Measurements from ENCODE around the gene CLCN6. TPM values are rescaled to one million over a fixed set of nuclear protein-coding genes. Genes with fewer than 3 reads are reported as not detected.

CLCN6 gene
- total RNA-seq, 2 donors from 2014 or later: 7.0 to 23.7 TPM

DNA sequence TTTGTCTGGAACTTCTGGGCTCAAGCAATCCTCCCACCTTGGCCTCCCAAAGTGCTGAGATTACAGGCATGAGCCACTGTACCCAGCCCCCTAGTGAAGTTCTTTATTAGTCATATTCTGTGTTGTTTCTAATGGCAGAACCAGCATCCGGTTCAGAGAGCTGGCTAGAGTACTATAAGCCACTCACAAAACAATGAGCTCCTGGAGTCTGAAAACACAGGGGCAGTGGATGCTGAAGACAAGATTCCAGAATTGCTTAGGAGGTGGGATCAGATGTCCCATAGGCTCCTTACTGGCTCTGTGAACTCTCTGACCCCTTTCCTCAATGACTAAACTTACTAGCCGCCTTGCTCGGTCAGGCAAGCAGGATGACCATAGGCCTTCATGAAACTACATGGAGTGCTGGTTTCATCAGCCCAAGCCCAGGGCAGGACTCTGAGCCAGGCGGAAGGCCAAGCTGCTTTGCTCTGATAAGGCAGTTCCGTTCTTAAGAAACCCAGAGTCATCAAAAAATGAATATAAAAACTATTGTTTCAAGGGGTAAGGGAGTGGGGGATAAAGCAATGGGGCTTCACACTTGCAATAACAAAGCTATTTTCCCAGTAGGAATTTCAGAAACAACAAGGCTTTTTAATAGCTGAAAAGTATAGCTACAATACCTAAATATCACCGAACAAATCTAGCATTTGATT is 8.3 kb upstream of the CLCN6 start:
- WGBS, 2 donors: 60 to 74% methylated on average over 5 to 6 of the region's 6 CpGs
- DNase-seq (peak in 1 of 4 donors; percentile 62), ATAC-seq (no peak)
- Histone ChIP-seq H3K4me3 (no peak overlapping the region), H3K27ac (no peak overlapping the region), H3K36me3 (replicated peaks in 1 of 2; ENCODE audit: insufficient read depth in 1 of 2, low read depth in 2 of 2) (peaks cover 0 to 26% of the 10 kb centered on the region in 2 donors), H3K4me1 (peaks cover 4% of the 10 kb centered on the region), H3K9me3 (no peaks in the 10 kb centered on the region), H3K27me3 (no peaks in the 10 kb centered on the region)
- TF ChIP-seq POLR2A (IDR thresholded peaks at IDR 0.05): no peak
- intact Hi-C loops (cut with DNase I): no loop called here

GRCh38 chr1:11799099-11799498 is 6.9 kb upstream of the CLCN6 start:
- no peaks in the 10 kb centered on the region for H3K27me3 ChIP-seq
- H3K4me1 ChIP-seq: peaks cover 18% of the 10 kb centered on the region
- TF ChIP-seq POLR2A (IDR thresholded peaks at IDR 0.05): no peak
- H3K4me3 ChIP-seq: no peak overlapping the region
- intact Hi-C loops (cut with DNase I): no loop called here
- no peak overlapping the region for H3K27ac ChIP-seq
- ATAC-seq (no peak), DNase-seq (no peak)
- peaks cover 0 to 26% of the 10 kb centered on the region in 2 donors for H3K36me3 ChIP-seq (replicated peaks in 1 of 2; ENCODE audit: insufficient read depth in 1 of 2, low read depth in 2 of 2)
- no peaks in the 10 kb centered on the region for H3K9me3 ChIP-seq
- WGBS, 2 donors: 94 to 96% methylated on average over 5 of the region's 5 CpGs

- H3K9me3 ChIP-seq: no peaks in the 10 kb centered on the region
- no peak for TF ChIP-seq POLR2A (IDR thresholded peaks at IDR 0.05)
- TF ChIP-seq, protein P1, sequence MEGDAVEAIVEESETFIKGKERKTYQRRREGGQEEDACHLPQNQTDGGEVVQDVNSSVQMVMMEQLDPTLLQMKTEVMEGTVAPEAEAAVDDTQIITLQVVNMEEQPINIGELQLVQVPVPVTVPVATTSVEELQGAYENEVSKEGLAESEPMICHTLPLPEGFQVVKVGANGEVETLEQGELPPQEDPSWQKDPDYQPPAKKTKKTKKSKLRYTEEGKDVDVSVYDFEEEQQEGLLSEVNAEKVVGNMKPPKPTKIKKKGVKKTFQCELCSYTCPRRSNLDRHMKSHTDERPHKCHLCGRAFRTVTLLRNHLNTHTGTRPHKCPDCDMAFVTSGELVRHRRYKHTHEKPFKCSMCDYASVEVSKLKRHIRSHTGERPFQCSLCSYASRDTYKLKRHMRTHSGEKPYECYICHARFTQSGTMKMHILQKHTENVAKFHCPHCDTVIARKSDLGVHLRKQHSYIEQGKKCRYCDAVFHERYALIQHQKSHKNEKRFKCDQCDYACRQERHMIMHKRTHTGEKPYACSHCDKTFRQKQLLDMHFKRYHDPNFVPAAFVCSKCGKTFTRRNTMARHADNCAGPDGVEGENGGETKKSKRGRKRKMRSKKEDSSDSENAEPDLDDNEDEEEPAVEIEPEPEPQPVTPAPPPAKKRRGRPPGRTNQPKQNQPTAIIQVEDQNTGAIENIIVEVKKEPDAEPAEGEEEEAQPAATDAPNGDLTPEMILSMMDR (IDR thresholded peaks at IDR 0.05): no peak
- no peak for DNase-seq
- peaks cover 0 to 22% of the 10 kb centered on the region in 2 donors for H3K36me3 ChIP-seq (replicated peaks in 1 of 2; ENCODE audit: insufficient read depth in 1 of 2, low read depth in 2 of 2)
- 95 to 98% methylated on average over 8 to 9 of the region's 9 CpGs for WGBS, 2 donors
- no peaks in the 10 kb centered on the region for H3K27me3 ChIP-seq
- H3K4me3 ChIP-seq: no peak overlapping the region
- no peak for ATAC-seq
- intact Hi-C loops (cut with DNase I): no loop called here
- H3K4me1 ChIP-seq: peaks cover 26% of the 10 kb centered on the region
- H3K27ac ChIP-seq: no peak overlapping the region
Observed at GRCh38 chr1:11799896-11800295, 6.1 kb upstream of the CLCN6 start.

DNA sequence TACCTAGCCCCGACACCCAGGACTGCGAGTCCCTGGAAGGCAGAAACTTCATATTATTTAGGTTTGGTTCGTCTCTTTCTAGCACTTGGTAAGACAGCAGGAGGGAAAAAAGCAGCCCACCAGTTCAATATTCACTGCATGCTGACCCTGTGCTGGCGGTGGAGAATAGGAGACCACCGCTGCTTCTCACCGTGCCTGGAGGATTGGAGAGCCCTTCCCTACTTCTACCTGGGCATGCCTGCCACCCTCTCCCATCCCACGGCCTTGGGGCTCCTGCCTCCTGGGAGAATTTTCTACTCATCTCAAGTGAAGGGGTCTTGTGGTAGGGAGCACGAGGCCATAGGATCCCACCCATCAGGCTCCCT is 5.6 kb upstream of the CLCN6 start:
- H3K36me3 ChIP-seq (replicated peaks in 1 of 2; ENCODE audit: insufficient read depth in 1 of 2, low read depth in 2 of 2): peaks cover 0 to 17% of the 10 kb centered on the region in 2 donors
- 84 to 95% methylated on average over 8 of the region's 8 CpGs for WGBS, 2 donors
- no peak overlapping the region for H3K4me3 ChIP-seq
- DNase-seq (no peak), ATAC-seq (no peak)
- H3K27me3 ChIP-seq: no peaks in the 10 kb centered on the region
- no peak overlapping the region for H3K27ac ChIP-seq
- intact Hi-C loops (cut with DNase I): no loop called here
- TF ChIP-seq, protein P1 (IDR thresholded peaks at IDR 0.05): no peak
- TF ChIP-seq POLR2A (IDR thresholded peaks at IDR 0.05): no peak
- H3K9me3 ChIP-seq: no peaks in the 10 kb centered on the region
- H3K4me1 ChIP-seq: peaks cover 29% of the 10 kb centered on the region

DNA sequence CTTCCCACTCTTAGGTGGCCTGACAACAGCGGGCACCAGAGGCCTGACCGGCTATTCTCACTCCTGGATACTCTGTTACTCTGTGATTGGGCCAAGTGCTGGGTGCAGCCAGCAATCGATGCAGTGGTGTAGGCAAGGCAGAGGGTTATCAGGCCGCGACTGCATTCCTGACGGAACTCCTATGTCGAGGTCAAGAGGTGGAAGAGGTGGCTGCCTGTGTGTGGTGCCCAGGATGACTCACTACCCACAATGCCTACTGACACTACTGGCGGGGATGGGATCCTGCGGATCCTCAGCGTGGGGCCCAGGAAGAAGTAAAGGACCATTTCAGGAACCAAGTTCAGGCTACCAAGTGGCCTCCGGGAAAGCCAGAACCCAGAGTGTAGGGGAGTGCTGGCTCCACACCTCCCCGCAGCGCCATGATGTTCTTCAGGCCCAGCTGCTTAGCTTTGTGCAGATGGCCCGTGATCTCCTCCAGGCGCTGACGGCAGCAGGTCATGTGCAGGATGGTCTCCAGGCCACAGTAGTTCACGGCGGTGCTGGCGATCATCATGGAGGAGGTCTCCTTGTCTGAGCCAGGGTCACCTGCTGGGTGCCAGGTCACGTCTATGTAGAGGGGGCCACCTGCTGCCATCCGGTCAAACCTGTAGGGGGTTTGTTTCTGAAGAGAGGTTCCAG is 5.1 kb upstream of the CLCN6 start:
- H3K36me3 ChIP-seq (replicated peaks in 1 of 2; ENCODE audit: insufficient read depth in 1 of 2, low read depth in 2 of 2): peaks cover 0 to 13% of the 10 kb centered on the region in 2 donors
- H3K4me1 ChIP-seq: peaks cover 29% of the 10 kb centered on the region
- H3K27me3 ChIP-seq: no peaks in the 10 kb centered on the region
- no peaks in the 10 kb centered on the region for H3K9me3 ChIP-seq
- WGBS, 2 donors: 84 to 86% methylated on average over 10 to 18 of the region's 21 CpGs
- ATAC-seq: no peak
- H3K27ac ChIP-seq: no peak overlapping the region
- H3K4me3 ChIP-seq: no peak overlapping the region
- intact Hi-C loops (cut with DNase I): no loop called here
- no peak for DNase-seq
- TF ChIP-seq, protein P1 (IDR thresholded peaks at IDR 0.05): no peak
- TF ChIP-seq POLR2A (IDR thresholded peaks at IDR 0.05): no peak

Data from body of pancreas (tissue), 4 donors.